ENCODE results near the gene SOX6.

GRCh38 chr11:16226245-16226644 is 130.1 kb downstream of the SOX6 start:
- TF ChIP-seq CTCF (conservative IDR thresholded peaks at IDR 0.05; ENCODE audit: low read length) (no peak), EZH2phosphoT487 (IDR thresholded peaks at IDR 0.05; ENCODE audit: borderline replicate concordance) (no peak)

All from Loucy (cell line).